ENCODE measurements around the gene NEMF.
A peak's percentile ranks its signal among the peaks of the same experiment; 100 is the strongest.
"Not testable (repeated sequence)": the region's sequence is repeated elsewhere in the genome, so short reads cannot be mapped to it uniquely, and the experiment has no call there.

Gene NEMF

GRCh38 chr14:49875640-49876198, 23.1 kb upstream of the NEMF start:
- no peak for DNase-seq

DNA sequence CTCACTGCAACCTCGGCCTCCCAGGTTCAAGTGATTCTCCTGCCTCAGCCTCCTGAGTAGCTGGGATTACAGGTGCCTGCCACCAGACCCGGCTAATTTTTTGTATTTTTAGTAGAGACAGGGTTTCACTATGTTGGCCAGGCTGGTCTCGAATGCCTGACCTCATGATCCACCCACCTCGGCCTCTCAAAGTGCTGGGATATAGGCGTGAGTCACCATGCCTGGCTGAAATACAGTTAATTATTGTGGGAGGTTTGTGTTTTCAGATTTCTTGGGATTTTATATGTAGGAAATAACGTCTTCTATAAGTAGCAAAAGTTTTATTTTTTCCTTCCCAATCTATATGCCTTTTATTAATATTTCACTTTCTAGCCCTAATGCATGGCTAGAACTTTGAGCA, 21.0 kb upstream of the NEMF start:
- not testable (repeated sequence) for DNase-seq

DNA sequence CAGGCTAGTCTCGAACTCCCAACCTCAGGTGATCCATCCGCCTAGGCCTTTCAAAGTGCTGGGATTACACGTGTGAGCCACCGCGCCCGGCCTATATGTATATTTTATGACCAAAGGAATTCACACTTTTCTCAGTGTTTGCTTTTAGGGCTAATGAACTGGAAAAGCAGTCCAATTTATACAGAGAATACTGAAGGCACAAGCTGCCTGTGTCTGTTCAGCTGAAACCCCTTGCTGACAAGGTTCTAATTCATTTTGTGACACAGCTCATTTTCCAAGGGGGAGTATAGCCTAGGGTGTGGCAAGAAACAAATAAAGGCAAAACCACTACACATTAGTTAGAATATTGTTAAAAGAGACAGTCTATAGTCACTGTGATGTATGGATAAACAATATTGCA, 18.3 kb upstream of the NEMF start:
- DNase-seq: no peak

- DNase-seq: no peak
Observed at GRCh38 chr14:49868720-49869114, 16.1 kb upstream of the NEMF start.

DNA sequence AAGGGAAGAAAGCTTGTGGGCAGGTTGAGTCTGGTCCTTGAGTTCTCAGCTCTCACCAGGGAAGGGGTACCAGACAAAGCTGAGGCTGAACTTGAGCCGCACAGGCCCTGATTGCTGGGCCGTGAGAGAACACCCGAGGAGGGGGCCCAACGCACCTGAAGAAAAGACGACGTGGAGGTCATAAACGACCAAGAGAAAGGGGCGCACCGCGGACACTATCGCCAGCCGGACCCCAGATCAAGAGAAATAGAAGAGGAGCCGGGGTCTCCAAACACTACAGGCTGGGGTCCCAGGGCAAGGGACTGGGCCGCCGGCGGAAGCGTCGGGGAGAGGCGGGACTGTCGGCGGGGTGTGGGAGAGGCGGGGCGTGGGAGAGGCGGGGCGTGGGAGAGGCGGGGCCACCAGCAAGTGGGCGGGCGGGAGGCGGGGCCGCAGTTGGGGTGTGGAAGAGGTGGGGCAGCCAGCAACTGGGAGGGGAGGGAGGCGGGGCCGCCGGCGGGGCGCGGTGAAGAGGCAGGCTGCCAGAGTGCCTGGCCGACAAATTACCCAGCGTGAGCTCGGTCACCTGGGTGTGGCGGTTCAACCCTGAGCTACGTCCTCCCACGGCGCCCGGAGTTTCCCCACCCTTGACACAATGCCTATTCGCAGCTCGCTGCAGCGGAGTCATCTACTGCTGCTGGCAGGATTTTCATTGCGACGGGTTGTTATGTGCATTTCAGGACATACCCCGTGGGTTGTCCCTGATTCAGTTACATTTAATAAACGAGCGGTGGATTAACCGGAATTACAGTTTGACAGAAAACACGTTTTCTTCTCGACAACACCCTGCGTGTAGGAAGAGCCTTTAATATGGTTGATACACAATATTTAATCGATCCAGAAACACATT, 15.5 kb upstream of the NEMF start:
- peak; percentile 90 for DNase-seq

GRCh38 chr14:49865431-49865859, 12.9 kb upstream of the NEMF start:
- peak; percentile 55 for DNase-seq

- DNase-seq: no peak
Observed at GRCh38 chr14:49863487-49864281, 11.1 kb upstream of the NEMF start.

- DNase-seq: peak; percentile 95
Observed at GRCh38 chr14:49862089-49862673, 9.6 kb upstream of the NEMF start.

GRCh38 chr14:49861699-49862088, 9.1 kb upstream of the NEMF start:
- no peak for DNase-seq

DNA sequence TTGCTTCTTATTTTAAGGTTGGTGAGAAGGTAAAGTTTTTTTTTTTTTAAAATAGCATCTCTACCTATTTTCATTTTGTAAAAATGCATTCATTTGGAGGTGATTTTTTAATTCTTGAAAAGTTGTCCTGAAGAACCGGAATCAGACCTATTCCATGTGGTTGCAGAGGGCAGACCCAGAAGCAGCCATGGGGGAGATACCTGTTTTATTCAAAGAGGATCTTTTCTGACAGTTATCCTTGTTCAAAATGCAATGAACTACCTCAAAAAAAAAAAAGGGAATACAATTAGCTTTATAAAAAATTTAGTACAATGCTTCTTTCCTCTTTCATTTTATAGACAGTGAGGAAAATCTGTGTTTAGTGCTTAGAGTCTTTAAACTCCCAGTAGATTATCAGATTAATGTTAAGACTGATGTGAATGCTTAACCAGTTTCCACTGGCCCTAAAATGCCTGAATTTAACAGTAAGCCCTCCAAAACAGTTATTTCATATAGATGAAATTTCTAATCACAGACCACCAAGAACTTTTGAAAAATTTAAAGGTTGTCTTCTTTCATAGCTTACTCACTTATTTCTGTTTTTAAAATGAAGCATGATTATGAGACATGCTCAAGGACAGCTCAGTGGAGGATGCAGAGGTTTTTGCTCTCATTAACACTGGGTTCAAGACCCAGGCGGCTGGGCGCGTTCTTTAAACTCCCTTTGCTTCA, 8.6 kb upstream of the NEMF start:
- DNase-seq: no peak

GRCh38 chr14:49858383-49858782, 5.8 kb upstream of the NEMF start:
- peak; percentile 26 for DNase-seq

DNA sequence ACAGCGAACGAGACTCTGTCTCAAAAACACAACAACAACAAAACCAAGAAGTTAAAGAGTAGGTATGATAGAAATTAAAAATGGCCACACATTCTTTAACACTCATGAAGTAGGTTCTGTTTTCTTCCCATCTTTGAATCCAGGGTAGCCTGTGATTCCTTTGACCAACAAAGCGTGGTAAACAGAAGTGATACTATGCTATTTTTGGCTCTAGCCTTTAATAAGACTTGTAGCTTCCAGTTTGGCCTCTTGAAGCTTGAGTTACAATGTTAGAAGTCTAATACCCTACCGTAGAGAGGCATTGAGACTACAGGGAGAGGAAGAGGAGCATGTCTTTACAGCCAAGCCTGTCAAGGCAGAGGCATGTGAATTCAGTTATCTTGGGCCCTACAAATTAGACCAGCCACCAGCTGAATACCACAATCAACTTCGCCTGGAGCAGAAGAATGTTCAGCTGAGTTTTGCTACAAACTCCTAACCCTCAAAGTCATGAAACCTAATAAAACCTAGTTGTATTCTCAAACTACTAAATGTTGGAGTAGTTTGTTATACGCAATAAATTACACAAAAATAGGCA, 4.9 kb upstream of the NEMF start:
- no peak for DNase-seq

DNA sequence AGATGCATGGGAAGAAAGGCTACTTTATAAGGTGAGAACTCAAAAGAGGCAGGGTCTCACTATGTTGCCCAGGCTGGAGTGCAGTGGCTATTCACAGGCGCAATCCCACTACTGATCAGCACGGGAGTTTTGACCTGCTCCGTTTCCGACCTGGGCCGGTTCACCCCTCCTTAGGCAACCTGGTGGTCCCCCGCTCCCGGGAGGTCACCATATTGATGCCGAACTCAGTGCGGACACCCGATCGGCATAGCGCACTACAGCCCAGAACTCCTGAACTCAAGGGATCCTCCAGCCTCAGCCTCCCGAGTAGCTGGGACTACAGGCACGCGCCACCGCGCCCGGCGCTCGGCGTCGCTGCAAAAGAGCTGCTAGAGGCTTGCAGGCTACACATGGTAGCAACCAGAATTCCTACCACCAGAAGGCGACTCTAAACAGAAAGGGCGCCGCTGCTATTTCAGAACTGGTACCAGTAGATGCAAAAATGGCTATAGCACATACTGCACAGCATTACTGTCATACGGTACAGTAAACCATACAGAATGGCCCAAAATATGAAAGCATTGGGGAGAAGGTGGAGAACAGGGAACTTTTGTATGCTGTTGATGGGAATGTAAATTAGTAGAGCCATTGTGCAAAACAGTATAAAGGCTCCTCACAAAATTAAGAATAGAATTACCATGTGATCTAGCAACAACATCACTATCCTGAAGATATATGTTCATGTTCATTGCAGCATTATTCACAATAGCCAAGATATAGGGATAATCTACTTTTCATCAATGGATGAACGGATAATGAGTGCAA, 1.2 kb upstream of the NEMF start:
- peak; percentile 62 for DNase-seq

DNA sequence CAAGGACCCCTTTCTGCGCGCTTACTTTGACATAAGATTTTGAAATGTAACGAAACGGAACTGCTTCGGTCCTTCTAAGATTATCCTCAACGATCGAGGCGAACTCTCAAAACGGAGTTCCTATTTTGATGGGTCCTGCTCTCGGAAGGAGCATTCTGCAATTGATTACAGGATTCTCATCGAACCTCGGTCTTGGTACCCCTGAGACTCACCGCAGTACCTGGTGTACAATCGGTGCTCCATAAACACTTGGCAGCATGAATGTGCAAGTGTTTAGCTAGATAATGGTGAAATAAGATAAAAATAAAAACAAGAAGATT, 530 bp upstream of the NEMF start:
- no peak for DNase-seq

- DNase-seq: no peak
Observed at GRCh38 chr14:49851813-49852212, 775 bp downstream of the NEMF start.

- no peak for DNase-seq
Observed at GRCh38 chr14:49849213-49849847, 3.3 kb downstream of the NEMF start.

GRCh38 chr14:49828640-49829039, 23.9 kb downstream of the NEMF start:
- DNase-seq: no peak

DNA sequence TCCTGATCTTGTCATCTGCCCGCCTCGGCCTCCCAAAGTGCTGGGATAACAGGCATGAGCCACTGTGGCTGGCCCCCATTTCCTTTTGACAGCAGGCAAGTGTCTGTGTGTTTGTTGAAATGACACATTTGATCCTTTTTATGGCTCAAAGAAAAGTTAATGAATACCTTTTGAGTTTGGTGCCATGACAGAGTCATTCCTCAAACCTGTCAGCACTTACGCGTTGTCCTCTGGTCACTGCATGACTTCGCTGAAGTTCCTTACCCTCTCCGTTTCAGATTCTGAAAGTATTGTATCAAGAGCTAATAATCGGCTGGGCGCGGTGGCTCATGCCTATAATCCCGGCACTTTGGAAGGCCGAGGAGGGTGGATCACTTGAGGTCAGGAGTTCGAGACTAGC, 32.4 kb downstream of the NEMF start:
- DNase-seq: no peak

GRCh38 chr14:49816844-49817243, 35.7 kb downstream of the NEMF start:
- no peak for DNase-seq

- DNase-seq: not testable (repeated sequence)
Observed at GRCh38 chr14:49816118-49816517, 36.5 kb downstream of the NEMF start.

- no peak for DNase-seq
Observed at GRCh38 chr14:49808780-49809179, 43.8 kb downstream of the NEMF start.

All from NCI-H1092 treated with DMSO at 0.1 percent for 48 hours (cell line).